ENCODE results near the gene BET1. TPM values are rescaled to one million over a fixed set of nuclear protein-coding genes. Genes with fewer than 3 reads are reported as not detected.
A peak's percentile ranks its signal among the peaks of the same experiment; 100 is the strongest.

BET1 gene
- total RNA-seq, 1 experiment from 2014 or later, result 21.4 TPM

DNA sequence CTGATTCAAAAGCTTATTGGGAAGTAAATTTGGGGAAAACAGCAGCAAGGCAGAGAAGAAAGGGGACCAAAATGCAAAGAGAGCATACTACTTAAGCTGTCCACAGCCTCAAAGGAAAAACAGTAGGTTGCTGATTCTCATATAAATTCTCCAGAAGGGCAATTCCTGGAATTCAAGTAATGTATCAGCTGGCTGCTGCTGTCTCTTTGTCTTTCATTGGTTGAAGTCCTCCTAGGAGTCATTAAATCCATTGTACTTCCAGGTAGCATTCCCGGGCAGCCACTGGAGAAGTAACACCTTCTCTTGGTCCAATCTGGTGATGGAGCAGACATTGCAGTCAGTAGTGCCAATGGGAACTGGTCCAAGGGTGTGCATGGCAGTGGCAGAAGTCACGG is 22.7 kb downstream of the BET1 start:
- Histone ChIP-seq H3K14ac (ENCODE audit: insufficient read depth, low read length) (no peak overlapping the region), H2BK20ac (ENCODE audit: low read depth, low read length, poor library complexity, severe bottlenecking) (no peak overlapping the region), H3K56ac (ENCODE audit: insufficient read length, low read depth, low read length) (no peak overlapping the region), H4K91ac (ENCODE audit: insufficient read length, low read depth, low read length) (no peak overlapping the region), H2BK15ac (ENCODE audit: low read depth, low read length) (no peak overlapping the region), H3K79me1 (ENCODE audit: insufficient read depth, low read depth, low read length, poor library complexity, severe bottlenecking) (no peaks in the 10 kb centered on the region), H2BK120ac (ENCODE audit: low read depth, low read length, poor library complexity, severe bottlenecking) (no peak overlapping the region), H3K18ac (ENCODE audit: insufficient read length, low read depth, low read length) (no peak overlapping the region), H3K27me3 (ENCODE audit: insufficient read depth, low read length) (no peaks in the 10 kb centered on the region), H3K79me2 (ENCODE audit: insufficient read depth, low read length) (no peaks in the 10 kb centered on the region), H3K27ac (ENCODE audit: insufficient read length, low read depth, low read length) (peak overlapping the region; percentile 76), H4K20me1 (ENCODE audit: control insufficient read depth, insufficient read depth, insufficient read length) (no peaks in the 10 kb centered on the region), H3K4me2 (ENCODE audit: insufficient read depth, insufficient read length, low read length) (no peak overlapping the region), H3K9ac (ENCODE audit: extremely low read depth, insufficient read length, low read length) (no peak overlapping the region), H2BK5ac (ENCODE audit: insufficient read length, low read length) (no peak overlapping the region), H4K8ac (replicated peaks; ENCODE audit: insufficient read length, low read depth, low read length) (no peak overlapping the region), H2BK12ac (ENCODE audit: insufficient read length, low read depth, low read length) (no peak overlapping the region), H4K5ac (ENCODE audit: insufficient read length, low read depth, low read length) (no peak overlapping the region), H3K23ac (ENCODE audit: insufficient read length, low read depth, low read length) (no peak overlapping the region), H2AFZ (ENCODE audit: low read length) (no peak overlapping the region), H3K4ac (ENCODE audit: low read depth, low read length) (no peak overlapping the region), H3K4me1 (ENCODE audit: insufficient read depth, low read length) (peaks cover 5% of the 10 kb centered on the region), H3K9me3 (ENCODE audit: control insufficient read depth, low read depth, low read length) (no peaks in the 10 kb centered on the region), H3K23me2 (ENCODE audit: insufficient read length, low read depth, low read length, poor library complexity, severe bottlenecking) (no peaks in the 10 kb centered on the region), H3T11ph (ENCODE audit: low read length) (no peak overlapping the region), H2AK5ac (ENCODE audit: insufficient read length, low read length) (no peak overlapping the region)
- no peaks in the 10 kb centered on the region for H3K36me3 Mint-ChIP-seq (ENCODE audit: insufficient read depth in 1 of 3, low read depth in 3 of 3)
- TF ChIP-seq, protein P1, sequence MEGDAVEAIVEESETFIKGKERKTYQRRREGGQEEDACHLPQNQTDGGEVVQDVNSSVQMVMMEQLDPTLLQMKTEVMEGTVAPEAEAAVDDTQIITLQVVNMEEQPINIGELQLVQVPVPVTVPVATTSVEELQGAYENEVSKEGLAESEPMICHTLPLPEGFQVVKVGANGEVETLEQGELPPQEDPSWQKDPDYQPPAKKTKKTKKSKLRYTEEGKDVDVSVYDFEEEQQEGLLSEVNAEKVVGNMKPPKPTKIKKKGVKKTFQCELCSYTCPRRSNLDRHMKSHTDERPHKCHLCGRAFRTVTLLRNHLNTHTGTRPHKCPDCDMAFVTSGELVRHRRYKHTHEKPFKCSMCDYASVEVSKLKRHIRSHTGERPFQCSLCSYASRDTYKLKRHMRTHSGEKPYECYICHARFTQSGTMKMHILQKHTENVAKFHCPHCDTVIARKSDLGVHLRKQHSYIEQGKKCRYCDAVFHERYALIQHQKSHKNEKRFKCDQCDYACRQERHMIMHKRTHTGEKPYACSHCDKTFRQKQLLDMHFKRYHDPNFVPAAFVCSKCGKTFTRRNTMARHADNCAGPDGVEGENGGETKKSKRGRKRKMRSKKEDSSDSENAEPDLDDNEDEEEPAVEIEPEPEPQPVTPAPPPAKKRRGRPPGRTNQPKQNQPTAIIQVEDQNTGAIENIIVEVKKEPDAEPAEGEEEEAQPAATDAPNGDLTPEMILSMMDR (conservative IDR thresholded peaks at IDR 0.05), result no peak
- peak; percentile 39 for DNase-seq
- no peak overlapping the region for H3K4me3 Mint-ChIP-seq
- H3K27ac Mint-ChIP-seq, result peak overlapping the region in 2 of 3 experiments; percentile 94 to 98; a peak in 5 of 7 replicates
- no peaks in the 10 kb centered on the region for H3K9me3 Mint-ChIP-seq
- no CpG with 5 or more reads among the region's 2 CpGs for WGBS (ENCODE audit: extremely low coverage, insufficient read length, low lambda C conversion rate)
- peaks cover 34 to 37% of the 10 kb centered on the region in 2 experiments for H3K4me1 Mint-ChIP-seq
- no peaks in the 10 kb centered on the region for H3K27me3 Mint-ChIP-seq (ENCODE audit: low read depth)

Data from H9 (cell line).